ENCODE measurements around the gene KRTAP22-2. TPM values are rescaled to one million over a fixed set of nuclear protein-coding genes. Genes with fewer than 3 reads are reported as not detected.

KRTAP22-2 gene
- total RNA-seq: not detected in 2 replicates

GRCh38 chr21:30590297-30590696 is at the start of gene KRTAP22-2:
TSS of gene KRTAP22-2 (minus strand) at chr21:30590397.

DNA sequence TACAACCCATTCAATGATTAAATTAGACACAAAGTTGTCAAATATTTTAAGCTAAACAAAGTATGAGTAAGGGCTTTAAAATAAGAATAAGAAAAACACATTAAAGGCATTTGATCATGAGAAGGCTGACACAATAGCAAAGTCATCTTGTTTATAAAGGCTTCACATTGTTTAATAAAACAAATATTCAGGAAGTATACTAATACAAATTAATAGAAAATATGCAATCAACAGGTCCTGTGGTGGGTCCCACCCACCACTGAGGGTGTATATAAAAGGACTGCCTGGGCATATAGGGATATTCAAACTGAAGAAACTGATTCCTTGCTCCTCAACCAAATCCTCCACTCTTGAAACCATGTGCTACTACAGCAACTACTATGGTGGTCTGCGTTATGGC is 44.7 kb upstream of the KRTAP22-2 start, which contains the start of gene KRTAP20-2:
Gene KRTAP20-2, plus strand, starts transcription at position 301 of the 400 bp plus-strand sequence. Its CDS starts 58 bp downstream, at position 359.

GRCh38 chr21:30620522-30620921 is 30.3 kb upstream of the KRTAP22-2 start, which contains the start of gene KRTAP20-4:
TSS of gene KRTAP20-4 (plus strand) at chr21:30620627.

GRCh38 chr21:30616125-30616524 is 25.9 kb upstream of the KRTAP22-2 start, which contains the start of gene KRTAP20-1:
TSS of gene KRTAP20-1 (plus strand) at chr21:30616425. CDS start at chr21:30616455, 30 bp downstream.

DNA sequence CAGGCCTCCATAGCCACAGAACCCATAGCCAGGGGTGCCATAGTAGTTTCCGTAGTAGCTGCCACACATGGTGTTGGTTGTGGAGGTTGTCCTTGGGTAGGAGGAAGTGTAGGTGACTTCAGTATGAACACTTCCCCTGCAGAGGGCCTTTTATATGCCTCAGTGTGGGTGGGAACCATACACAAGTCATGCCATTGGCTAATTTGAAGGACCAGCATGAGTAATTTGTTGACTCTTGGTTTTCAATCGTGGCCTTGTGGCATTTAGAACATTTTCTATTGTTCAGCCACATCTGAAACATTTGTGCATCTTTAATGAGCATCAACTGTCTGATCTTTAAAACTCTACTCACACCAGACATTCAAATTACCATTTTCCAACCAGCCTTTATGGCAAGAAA is 23.6 kb upstream of the KRTAP22-2 start, which contains the start of gene KRTAP6-1:
Gene KRTAP6-1, minus strand, starts transcription at position 95 of the 400 bp plus-strand sequence. Its CDS starts 26 bp downstream, at position 69.

DNA sequence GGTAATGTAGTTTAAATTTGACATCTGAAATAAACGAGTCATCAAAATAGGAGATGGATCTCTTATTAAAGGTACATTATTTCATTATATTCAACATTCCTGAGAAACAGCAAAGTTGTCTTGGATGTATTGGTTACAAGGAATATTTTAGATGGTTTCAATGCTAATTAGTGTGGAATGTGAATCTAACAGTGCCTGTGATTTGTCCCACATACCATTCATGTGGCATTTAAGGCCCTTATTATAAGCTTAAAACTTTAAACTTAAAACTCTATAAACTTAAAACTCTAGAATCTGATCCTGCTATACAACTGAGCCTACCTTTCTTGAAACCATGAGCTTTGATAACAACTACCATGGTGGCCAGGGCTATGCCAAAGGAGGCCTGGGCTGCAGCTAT is 10.6 kb upstream of the KRTAP22-2 start, which contains the start of gene KRTAP22-1:
Gene KRTAP22-1, plus strand, starts transcription at position 301 of the 400 bp plus-strand sequence.

GRCh38 chr21:30598802-30599201 is 8.6 kb upstream of the KRTAP22-2 start, which contains the start of gene KRTAP6-2:
TSS of gene KRTAP6-2 (minus strand) at chr21:30598902. CDS start at chr21:30598874, 28 bp downstream.

GRCh38 chr21:30592140-30592539 is 1.9 kb upstream of the KRTAP22-2 start, which contains the start of gene KRTAP6-3:
TSS of gene KRTAP6-3 (plus strand) at chr21:30592440. CDS start at chr21:30592446, 6 bp downstream.

GRCh38 chr21:30561264-30561895 is 28.8 kb downstream of the KRTAP22-2 start, which contains the start of gene KRTAP19-7:
TSS of gene KRTAP19-7 (minus strand) at chr21:30561314. CDS start at chr21:30561289, 25 bp downstream.

DNA sequence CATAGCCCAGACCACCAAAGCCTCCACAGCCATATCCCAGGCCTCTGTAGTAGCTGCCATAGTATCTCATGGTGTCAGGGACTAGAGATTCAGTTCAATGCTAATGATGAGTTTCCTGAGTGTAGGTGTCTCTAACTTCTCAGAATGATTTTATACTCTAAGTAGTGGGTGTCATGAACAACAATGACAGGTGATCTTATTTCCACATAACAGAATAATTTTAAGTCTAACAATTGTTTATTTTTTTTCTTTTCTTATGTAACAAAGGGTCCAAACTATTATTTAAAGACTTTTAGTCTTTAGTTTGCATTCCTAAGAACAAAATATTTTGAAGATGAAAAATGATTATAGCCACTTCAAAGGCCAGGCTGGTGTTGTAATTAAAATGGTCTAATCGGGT is 48.4 kb downstream of the KRTAP22-2 start, which contains the start of gene KRTAP19-6:
Gene KRTAP19-6, minus strand, starts transcription at position 101 of the 400 bp plus-strand sequence. Its CDS starts 31 bp downstream, at position 70.

Other genes starting within 250 kb of the KRTAP22-2 start
- not detected in 2 replicates for gene KRTAP23-1, start 241.8 kb downstream of the KRTAP22-2 start, total RNA-seq
- gene KRTAP13-2, start 218.1 kb downstream of the KRTAP22-2 start, total RNA-seq: not detected in 2 replicates
- not detected in 2 replicates for gene KRTAP13-1, start 194.4 kb downstream of the KRTAP22-2 start, total RNA-seq
- not detected in 2 replicates for gene KRTAP13-3, start 164.5 kb downstream of the KRTAP22-2 start, total RNA-seq
- not detected in 2 replicates for gene KRTAP13-4, start 160.2 kb downstream of the KRTAP22-2 start, total RNA-seq
- not detected in 2 replicates for gene KRTAP15-1, start 150.1 kb downstream of the KRTAP22-2 start, total RNA-seq
- gene KRTAP19-1, start 110.0 kb downstream of the KRTAP22-2 start, total RNA-seq: not detected in 2 replicates
- gene KRTAP19-2, start 103.0 kb downstream of the KRTAP22-2 start, total RNA-seq: not detected in 2 replicates
- gene KRTAP19-3, start 98.4 kb downstream of the KRTAP22-2 start, total RNA-seq: not detected in 2 replicates
- gene KRTAP19-4, start 93.2 kb downstream of the KRTAP22-2 start, total RNA-seq: not detected in 2 replicates
- not detected in 2 replicates for gene KRTAP19-5, start 88.3 kb downstream of the KRTAP22-2 start, total RNA-seq
- not detected in 2 replicates for gene KRTAP19-6, start 48.5 kb downstream of the KRTAP22-2 start, total RNA-seq
- gene KRTAP19-7, start 29.1 kb downstream of the KRTAP22-2 start, total RNA-seq: not detected in 2 replicates
- gene KRTAP6-3, start 2.0 kb upstream of the KRTAP22-2 start, total RNA-seq: not detected in 2 replicates
- gene KRTAP6-2, start 8.5 kb upstream of the KRTAP22-2 start, total RNA-seq: not detected in 2 replicates
- gene KRTAP22-1, start 10.7 kb upstream of the KRTAP22-2 start, total RNA-seq: not detected in 2 replicates
- not detected in 2 replicates for gene KRTAP6-1, start 23.5 kb upstream of the KRTAP22-2 start, total RNA-seq
- not detected in 2 replicates for gene KRTAP20-1, start 26.0 kb upstream of the KRTAP22-2 start, total RNA-seq
- gene KRTAP20-4, start 30.2 kb upstream of the KRTAP22-2 start, total RNA-seq: not detected in 2 replicates
- not detected in 2 replicates for gene KRTAP20-2, start 44.8 kb upstream of the KRTAP22-2 start, total RNA-seq
- gene KRTAP20-3, start 52.5 kb upstream of the KRTAP22-2 start, total RNA-seq: not detected in 2 replicates
- not detected in 2 replicates for gene KRTAP21-3, start 128.4 kb upstream of the KRTAP22-2 start, total RNA-seq
- not detected in 2 replicates for gene KRTAP21-2, start 156.9 kb upstream of the KRTAP22-2 start, total RNA-seq
- not detected in 2 replicates for gene KRTAP21-1, start 165.0 kb upstream of the KRTAP22-2 start, total RNA-seq
- gene KRTAP8-1, start 222.9 kb upstream of the KRTAP22-2 start, total RNA-seq: not detected in 2 replicates
- not detected in 2 replicates for gene KRTAP7-1, start 239.4 kb upstream of the KRTAP22-2 start, total RNA-seq